Measurements from ENCODE around the gene TMEM258. TPM values are rescaled to one million over a fixed set of nuclear protein-coding genes. Genes with fewer than 3 reads are reported as not detected.
A peak's percentile ranks its signal among the peaks of the same experiment; 100 is the strongest.

The TMEM258 gene
- total and polyA plus RNA-seq, 9 of the 15 experiments (the other 6 are each of a cell fraction or from before 2014, with no cell fraction given): 97.2 to 856 (median 231) TPM

- TF ChIP-seq ARID3B (CRISPR knock-in tag; IDR thresholded peaks at IDR 0.05; ENCODE audit: borderline replicate concordance): no peak
- TF ChIP-seq ZC3H11A (IDR thresholded peaks at IDR 0.05; ENCODE audit: low read depth, low read length): no peak
- no peak for TF ChIP-seq THAP7 (CRISPR knock-in tag; IDR thresholded peaks at IDR 0.05)
- TF ChIP-seq SMARCE1 (IDR thresholded peaks at IDR 0.05): peak; percentile 98
- TF ChIP-seq CBFA2T2 (conservative IDR thresholded peaks at IDR 0.05): peak; percentile 96
- TF ChIP-seq ATF6 (CRISPR knock-in tag; IDR thresholded peaks at IDR 0.05): no peak
- no peak for TF ChIP-seq ARHGAP35 (IDR thresholded peaks at IDR 0.05; ENCODE audit: partially characterized antibody)
- TF ChIP-seq ZNF407 (IDR thresholded peaks at IDR 0.05; ENCODE audit: low read depth): no peak
- TF ChIP-seq HES1 (IDR thresholded peaks at IDR 0.05; ENCODE audit: low read depth): 0 out of 2 replicates have a peak, but pooled peaks have one; percentile 40
- no peak for TF ChIP-seq FUS (optimal IDR thresholded peaks at IDR 0.05; ENCODE audit: low read depth, low read length)
- TF ChIP-seq KDM2B (CRISPR knock-in tag; IDR thresholded peaks at IDR 0.05): no peak
- no peak for TF ChIP-seq HLTF (IDR thresholded peaks at IDR 0.05)
Measured at GRCh38 chr11:61800331-61801281, 8.2 kb upstream of the TMEM258 start (continued).

All from K562 (cell line).